Stomach (tissue), 4 donors: ENCODE data around the gene TGFB1I1.

Experiments used
- EP300 ChIP-seq: sonication (generic); formaldehyde crosslinking; IDR thresholded peaks from one replicate; pipeline ENCODE4 v1.6.1; 2017; ENCODE audit warnings: antibody characterized with exemption
- POLR2A ChIP-seq, 4 donors: fragments of 450-650 bp; IDR thresholded peaks; one replicate each; pipeline ENCODE4 v1.6.1; 2016; ENCODE audit warnings: antibody characterized with exemption in 4 of 4, control low read depth in 2 of 4, mild to moderate bottlenecking in 1 of 4, moderate library complexity in 1 of 4
- POLR2AphosphoS5 ChIP-seq, 3 donors: sonication (generic); formaldehyde crosslinking; IDR thresholded peaks; one replicate each; pipeline ENCODE4 v1.6.1; 2016; ENCODE audit warnings: antibody characterized with exemption in 3 of 3
- TF ChIP-seq, protein P1 (sequence below), 7 experiments: fragments of 450-650 bp in 4 of 7; fragments of 200-600 bp in 3 of 7; sonication (generic) in 3 of 7; IDR thresholded peaks; one replicate each; pipeline ENCODE4 v1.5.1; 2016 to 2019; ENCODE audit warnings: antibody characterized with exemption in 7 of 7, control low read depth in 2 of 7, mild to moderate bottlenecking in 1 of 7

DNA sequence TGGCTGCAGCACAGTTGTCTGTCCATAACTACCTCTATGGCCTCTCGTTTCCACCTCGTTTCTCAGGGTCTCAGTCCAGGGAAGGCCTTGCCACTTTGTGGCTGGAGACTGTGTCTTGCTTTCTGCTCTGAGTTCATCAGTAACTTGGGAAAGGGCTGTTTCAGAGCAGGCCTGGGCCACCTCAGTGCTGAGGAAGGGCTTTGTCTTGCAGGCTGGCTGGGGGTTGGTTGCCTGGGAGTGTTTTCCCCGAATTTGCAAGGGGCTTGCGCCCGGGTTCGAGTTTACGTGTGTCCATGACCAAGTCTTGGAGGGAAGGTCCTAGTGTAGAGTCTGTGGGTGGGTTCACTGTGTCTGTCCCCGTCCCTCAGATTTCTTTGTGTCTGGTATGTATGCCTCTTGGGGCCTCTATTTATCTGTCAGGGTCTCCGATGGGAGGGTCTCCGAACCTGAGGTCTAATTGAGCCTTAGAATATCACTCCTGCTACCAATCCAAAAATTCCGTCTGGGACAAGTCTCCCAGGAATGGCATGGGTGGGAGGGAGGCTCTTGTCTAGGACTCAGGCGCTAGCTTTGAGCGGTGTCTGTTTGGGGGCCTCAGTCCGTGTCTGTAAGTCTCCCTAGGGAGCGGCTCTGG lies 594 bp upstream of the TGFB1I1 start:
- TF ChIP-seq POLR2AphosphoS5 (IDR thresholded peaks at IDR 0.05): no peak
- TF ChIP-seq, protein P1, sequence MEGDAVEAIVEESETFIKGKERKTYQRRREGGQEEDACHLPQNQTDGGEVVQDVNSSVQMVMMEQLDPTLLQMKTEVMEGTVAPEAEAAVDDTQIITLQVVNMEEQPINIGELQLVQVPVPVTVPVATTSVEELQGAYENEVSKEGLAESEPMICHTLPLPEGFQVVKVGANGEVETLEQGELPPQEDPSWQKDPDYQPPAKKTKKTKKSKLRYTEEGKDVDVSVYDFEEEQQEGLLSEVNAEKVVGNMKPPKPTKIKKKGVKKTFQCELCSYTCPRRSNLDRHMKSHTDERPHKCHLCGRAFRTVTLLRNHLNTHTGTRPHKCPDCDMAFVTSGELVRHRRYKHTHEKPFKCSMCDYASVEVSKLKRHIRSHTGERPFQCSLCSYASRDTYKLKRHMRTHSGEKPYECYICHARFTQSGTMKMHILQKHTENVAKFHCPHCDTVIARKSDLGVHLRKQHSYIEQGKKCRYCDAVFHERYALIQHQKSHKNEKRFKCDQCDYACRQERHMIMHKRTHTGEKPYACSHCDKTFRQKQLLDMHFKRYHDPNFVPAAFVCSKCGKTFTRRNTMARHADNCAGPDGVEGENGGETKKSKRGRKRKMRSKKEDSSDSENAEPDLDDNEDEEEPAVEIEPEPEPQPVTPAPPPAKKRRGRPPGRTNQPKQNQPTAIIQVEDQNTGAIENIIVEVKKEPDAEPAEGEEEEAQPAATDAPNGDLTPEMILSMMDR (IDR thresholded peaks at IDR 0.05): no peak
- TF ChIP-seq EP300: no peak
- TF ChIP-seq POLR2A (IDR thresholded peaks at IDR 0.05): no peak
